Hepatocyte (in vitro differentiated cells): Measurements from ENCODE around the gene BCAS3.
"Not testable (repeated sequence)": the region's sequence is repeated elsewhere in the genome, so short reads cannot be mapped to it uniquely, and the experiment has no call there.

Experiments
- CTCF ChIP-seq: fragments of 200-600 bp; sonication (generic); IDR thresholded peaks from 2 replicates; pipeline ENCODE4 v1.5.1; 2016; ENCODE audit warnings: antibody characterized with exemption, mild to moderate bottlenecking; ENCODE audit not compliant: poor library complexity
- EZH2 ChIP-seq: fragments of 200-600 bp; sonication (generic); IDR thresholded peaks from 2 replicates; pipeline ENCODE4 v1.6.1; 2016; ENCODE audit warnings: antibody characterized with exemption, mild to moderate bottlenecking, borderline replicate concordance
- EZH2phosphoT487 ChIP-seq: fragments of 200-600 bp; sonication (generic); IDR thresholded peaks from one replicate; pipeline ENCODE4 v1.6.1; 2018; ENCODE audit warnings: antibody characterized with exemption, mild to moderate bottlenecking, low read depth, moderate library complexity; ENCODE audit not compliant: unreplicated experiment, severe bottlenecking

GRCh38 chr17:60761301-60761700 is 83.7 kb downstream of the BCAS3 start:
- TF ChIP-seq CTCF, EZH2, EZH2phosphoT487: not testable (repeated sequence)
